Stimulated activated naive CD4-positive, alpha-beta T cell treated with Interleukin-2 at 50 U/mL for 16 hours (primary cell): ENCODE results near the gene RPP14.

ENCODE experiments used
- DNase-seq: peaks from one replicate; lab custom pipeline; 2025; lab: John Stamatoyannopoulos, UW

The RPP14 gene

DNA sequence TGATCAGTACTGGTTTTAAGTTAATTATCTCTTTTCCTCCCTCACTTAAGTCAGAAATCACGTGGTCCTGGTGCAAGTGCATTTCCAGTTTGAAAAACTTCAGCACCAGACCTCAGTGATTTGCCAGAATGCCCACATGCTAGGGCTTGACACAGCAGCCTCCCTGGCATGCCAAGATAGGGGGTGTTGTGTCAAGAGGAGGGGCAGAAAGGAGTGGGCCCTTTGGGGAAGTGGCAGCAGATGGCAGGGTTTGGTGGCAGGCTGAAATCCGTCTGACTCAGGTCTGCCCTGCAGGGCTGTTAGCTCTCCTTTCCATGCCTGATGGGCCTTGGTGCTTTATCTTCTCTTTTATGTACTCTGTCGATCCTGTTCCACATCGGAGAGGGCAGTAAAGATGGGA lies 50.0 kb downstream of the RPP14 start:
- DNase-seq = no peak

DNA sequence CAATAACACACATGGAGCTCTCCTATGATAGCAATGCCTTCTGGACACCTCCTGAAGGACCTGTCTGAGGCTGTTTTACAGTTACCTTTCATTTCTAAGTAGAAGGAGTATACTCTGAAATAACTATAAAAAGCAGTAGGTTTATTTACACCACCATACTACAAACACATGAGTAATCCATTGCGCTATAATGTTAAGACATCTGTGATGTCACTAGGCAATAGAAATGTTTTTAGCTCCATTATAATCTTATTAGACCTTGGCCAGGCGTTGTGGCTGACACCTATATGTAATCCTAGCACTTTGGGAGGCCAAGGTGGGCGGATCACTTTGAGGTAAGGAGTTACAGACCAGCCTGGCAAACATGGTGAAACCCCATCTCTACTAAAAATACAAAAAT lies 51.4 kb downstream of the RPP14 start:
- DNase-seq = no peak

DNA sequence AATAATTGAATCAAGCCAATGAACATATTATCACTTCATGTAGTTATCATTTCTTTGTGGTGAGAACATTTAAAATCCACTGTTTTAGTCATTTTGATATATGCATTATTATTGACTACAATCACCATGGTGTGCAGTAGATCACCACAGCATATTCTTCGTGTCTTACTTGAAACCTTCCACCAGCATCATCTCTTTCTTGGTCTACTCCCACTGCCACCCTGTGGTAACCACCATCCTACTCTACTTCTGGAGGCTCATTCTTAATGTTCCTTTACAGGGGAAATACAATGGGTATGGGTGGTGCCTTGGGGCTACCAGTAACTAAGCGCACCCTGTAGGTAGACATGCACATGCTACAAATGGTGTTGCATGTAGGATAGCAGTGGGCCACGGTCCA lies 52.0 kb downstream of the RPP14 start:
- DNase-seq = no peak

DNA sequence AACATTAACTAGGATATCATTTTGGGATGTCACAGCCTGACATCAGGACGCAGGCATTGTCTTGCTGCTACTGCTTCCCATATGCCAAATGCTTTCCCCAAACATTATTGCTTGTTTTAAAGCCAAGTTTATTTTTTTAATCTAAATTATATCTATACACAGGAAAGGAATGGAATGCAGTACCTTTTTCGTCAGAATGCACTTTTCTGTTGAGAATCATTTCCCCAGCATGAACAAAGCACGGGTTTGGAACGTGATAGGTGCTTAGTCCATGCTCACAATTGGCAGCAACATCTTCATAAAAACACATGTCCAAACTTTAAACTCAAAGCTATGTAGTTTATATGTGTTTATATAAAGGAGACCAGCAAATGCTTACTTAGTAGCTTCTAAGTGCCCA lies 52.8 kb downstream of the RPP14 start:
- no peak for DNase-seq

DNA sequence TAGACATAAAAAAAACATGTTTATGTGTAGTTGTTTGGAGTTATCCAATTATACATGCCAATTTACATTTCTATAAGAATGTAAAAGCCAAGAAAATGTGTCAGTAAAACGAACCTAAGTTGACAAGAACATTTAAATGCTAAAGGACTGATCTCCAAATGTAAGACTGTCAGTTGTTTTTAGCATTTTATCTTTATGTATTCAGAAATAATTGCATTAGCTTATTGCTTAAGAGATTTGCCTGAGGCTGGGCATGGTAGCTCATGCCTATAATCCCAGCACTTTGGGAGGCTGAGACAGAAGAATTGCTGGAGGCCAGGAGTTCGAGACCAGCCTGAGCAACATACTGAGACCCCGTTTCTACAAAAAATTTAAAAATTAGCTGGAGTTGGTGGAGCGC lies 53.6 kb downstream of the RPP14 start:
- no peak for DNase-seq

DNA sequence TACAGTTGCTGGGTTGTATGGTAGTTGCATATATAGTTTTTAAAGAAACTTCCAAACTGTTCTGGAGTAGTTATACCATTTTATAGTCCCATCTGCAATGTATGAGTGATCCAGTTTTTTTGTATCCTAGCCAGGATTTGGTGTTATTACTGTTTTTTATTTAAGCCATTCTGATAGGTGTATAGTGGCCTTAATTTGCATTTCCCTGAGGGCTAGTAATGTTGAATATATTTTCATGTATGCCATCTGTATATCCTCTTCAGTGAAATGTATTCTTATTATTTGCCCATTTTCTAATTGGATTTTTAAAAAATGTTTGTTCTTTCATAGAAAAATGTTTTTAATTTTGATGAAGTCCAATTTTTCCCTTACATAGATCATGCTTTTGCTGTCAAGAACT lies 55.8 kb downstream of the RPP14 start:
- no peak for DNase-seq

DNA sequence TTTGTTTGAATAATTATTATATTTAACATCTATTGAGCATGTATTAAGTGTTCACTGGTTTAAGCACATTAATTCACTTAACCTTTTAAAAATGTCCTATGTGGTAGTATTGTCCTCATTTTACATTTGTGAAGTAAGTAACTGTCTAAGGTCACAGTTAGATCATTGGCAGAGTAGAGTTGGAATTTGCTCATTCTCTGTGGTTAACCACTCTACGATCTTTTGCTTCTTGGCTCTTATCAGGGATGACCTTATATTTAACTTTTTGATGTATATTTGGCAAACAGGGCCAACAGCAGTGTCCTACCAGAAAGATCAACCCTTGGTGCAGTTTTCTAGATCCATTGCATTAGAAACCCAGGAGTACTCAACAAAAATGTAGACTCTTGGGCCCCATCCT lies 60.7 kb downstream of the RPP14 start:
- DNase-seq = no peak

DNA sequence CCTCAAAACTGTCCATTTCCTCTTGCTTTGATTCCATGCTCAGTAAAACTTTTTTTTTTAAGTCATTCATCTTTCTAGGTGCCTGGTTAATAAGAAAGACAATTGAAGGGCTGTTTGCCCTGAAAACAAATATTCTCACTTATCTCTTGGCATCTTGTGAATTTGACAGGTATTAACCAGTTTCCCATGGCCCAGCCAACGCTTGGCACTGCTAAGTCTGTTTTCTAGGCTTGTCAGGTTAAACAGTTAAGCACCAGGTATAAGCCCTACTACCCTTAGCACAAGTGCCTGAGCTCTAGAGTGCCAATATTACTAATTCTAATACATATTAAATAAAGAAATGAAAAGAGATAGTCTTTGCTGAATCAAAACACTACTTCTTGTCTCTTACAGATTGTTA lies 63.0 kb downstream of the RPP14 start:
- no peak for DNase-seq
